Measurements from ENCODE around the gene TTC9B.
"Not testable (repeated sequence)": the region's sequence is repeated elsewhere in the genome, so short reads cannot be mapped to it uniquely, and the experiment has no call there.

Gene TTC9B

GRCh38 chr19:40231544-40232424 lies 13.6 kb upstream of the TTC9B start:
- DNase-seq, result no peak

DNA sequence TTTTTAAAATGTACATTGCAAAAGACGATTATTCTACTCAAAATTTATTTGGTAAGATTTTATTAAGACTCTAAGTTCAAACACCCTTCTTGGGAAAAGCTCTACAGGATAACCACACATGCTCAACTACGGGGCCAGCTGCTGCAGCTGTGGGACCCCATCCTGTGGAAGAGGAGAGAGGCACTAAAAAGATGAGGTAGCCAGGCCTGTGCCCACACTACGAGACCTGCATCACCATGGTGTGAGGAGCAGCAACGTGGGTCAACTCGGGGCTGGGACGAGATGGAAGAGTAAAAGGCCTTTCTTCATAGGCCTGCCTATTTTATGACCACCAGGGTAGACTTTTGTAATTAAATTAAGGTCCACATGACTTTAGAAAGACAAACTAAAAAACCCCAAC lies 12.9 kb upstream of the TTC9B start:
- DNase-seq, result no peak

DNA sequence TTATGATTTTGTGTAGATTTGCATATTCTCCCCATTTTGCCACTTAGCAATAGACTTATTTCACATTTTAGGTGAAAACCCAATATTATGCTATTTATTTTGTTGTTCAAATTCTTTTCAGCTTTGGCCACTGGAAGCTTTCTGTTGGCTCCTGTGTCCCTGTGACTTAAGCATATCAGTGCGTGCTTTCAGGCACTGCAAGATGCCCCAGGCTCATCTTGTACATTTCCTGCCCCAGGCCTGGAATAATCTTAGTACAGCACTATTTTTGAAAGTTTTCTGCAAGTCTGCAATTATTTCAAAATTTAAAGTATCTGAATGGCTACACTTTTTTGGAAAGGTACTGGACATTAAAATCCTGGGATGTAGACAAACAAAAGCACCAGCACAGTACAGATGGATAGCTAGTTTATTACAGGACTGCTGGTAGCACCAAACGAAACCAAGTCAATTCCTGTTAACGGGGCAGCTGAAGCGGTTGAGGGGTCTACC lies 11.8 kb upstream of the TTC9B start:
- DNase-seq, result no peak

- DNase-seq, result peak; percentile 9 to 18
Observed at GRCh38 chr19:40229484-40229883, 11.3 kb upstream of the TTC9B start.

- no peak for DNase-seq
Observed at GRCh38 chr19:40228863-40229262, 10.7 kb upstream of the TTC9B start.

- no peak for DNase-seq
Observed at GRCh38 chr19:40228346-40228745, 10.2 kb upstream of the TTC9B start.

DNA sequence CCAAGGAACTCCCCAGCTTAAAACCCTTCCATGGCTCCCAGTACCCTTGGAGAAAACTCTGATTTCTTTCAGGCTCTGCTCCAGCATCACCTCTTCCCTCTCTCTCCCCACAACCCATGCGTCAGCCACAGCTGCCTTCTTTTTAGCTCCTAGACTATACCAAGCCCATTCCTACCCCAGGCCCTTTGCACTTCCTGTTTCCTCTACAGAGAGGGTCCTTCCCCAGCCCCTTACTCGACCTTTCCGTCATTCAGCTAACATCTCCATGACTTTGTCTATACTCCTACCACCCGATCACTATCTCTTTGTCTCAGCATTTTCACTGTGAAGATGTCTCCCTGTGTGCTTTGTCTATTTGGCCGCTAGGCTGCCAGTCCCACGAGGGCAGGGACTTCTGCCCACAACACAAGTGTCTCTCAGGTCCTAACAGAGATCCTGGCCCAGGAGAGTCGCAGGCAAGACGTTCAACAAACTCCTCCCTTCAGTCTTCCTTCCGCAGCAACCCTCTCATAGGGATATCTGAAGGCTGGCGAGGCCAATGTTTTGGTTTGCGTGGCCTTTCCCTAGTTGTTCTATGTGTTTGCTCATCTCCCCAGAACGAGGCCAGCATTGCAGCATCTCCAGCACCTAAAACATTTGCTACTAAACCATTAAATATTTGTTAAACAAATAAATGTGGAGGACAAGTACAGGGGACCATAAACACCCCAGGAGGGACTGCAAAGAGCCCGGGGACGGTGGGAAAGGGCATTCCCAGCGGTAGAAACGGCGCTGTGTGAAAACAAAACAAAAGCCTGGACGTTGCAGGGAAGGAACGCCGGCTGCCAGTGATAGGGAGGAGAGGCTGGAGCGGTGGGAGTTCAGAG lies 7.5 kb upstream of the TTC9B start:
- no peak for DNase-seq

DNA sequence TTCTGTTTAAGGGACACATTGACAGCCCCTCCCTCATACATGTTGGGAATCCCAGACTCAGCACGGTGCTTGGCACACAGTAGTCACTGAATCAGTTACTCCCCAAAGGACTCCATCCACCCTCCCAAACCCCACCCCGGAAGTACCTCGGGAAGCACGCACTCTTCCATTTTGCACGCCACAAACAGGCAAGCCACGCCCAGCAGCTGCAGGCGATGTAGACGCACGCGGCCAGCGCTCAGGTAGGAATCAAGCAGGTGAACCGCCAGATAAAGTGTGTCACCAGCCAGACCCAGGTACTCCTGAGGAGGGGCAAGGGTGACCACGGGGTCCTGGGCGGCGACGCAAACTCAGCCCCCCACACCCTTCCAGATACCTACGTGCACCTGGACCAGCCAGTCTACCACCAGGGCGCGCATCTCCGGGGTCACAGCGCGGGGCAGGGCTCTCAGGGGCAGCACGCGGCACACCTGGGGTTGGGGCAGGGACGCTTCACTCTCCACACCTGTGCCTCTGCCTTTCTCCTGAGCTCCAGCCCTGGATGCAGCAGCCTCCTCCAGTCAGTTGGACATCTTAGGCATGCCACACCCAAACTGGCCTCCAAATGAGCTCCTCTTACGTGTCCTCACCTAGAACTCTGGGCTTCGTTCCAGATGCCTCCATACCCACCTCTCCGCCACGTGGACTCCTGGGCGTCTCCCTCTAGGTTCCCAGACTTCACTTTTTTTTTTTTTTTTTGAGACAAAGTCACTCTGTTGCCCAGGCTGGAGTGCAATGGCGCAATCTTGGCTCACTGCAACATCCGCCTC lies 6.4 kb upstream of the TTC9B start:
- DNase-seq, result no peak

DNA sequence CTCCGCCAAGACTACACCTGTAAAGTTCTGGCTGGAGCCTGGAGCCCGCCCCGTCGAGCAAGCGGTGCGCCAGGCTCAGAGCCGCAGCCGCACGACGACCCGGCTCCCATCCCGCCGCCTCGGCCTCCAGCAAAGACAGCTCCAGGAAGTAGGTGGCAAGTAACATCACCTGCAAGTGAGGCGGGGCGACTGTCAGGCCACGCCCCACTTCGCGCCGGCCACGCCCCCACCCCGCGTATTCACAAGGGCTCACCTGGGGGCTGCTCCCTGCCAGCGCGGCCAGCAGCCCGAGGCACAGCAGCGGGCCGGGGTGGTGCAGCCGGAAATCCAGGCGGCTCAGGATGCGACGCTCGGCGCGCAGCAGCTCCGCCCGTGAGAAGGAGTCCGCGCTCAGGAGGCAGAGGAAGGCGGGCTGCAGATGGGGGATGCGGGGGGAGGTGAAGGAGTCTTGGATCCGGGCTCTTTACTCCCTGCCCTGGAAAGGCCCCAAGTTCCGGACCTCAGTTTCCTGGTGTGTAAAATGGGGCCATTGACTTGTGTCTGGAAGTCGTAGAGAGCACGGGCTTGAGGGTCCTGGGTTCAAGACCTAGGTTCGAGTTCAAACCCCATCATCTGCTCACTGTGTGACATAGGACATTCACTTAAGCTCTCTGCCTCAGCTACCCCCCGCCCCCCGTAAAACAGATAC lies 5.1 kb upstream of the TTC9B start:
- DNase-seq, result no peak

DNA sequence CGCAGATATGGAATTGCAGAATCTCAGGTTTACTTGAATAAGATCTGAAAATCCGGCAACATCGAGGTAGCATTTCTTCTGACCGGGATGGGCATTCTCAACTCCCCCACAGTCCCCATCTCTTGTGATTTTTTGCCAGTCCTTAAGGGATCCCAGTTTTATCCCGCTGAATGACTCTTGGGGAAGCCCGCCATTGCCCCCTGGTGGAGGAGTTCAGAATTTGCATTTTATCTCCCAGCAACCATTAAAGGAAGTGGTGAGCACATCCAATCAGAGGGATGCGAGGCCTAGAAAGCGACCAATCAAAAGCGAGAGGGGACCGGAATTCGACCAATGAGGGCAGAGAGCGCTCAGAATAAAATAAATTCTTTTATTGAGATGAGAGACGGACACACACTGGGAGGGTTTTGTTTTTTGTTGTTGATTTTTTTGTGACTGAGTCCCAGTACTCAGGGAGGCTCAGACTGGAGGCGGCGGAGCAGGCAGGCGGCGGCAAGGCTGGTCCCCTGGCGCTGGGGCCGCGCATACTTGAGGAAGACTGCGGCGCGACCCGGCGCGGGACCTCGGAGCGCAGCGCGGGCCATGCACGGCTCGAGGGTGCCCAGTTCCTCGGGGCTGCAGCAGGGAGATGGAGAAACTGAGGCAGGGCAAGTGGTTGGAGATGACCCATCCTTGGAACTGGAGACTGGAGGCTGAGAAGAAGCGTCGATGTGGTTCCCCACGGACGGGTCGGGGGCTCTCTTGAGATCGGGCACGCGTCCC lies 3.9 kb upstream of the TTC9B start:
- peak; percentile 67 for DNase-seq

- no peak for DNase-seq
Observed at GRCh38 chr19:40220674-40221073, 2.5 kb upstream of the TTC9B start.

GRCh38 chr19:40219721-40220276 lies 1.6 kb upstream of the TTC9B start:
- no peak for DNase-seq

DNA sequence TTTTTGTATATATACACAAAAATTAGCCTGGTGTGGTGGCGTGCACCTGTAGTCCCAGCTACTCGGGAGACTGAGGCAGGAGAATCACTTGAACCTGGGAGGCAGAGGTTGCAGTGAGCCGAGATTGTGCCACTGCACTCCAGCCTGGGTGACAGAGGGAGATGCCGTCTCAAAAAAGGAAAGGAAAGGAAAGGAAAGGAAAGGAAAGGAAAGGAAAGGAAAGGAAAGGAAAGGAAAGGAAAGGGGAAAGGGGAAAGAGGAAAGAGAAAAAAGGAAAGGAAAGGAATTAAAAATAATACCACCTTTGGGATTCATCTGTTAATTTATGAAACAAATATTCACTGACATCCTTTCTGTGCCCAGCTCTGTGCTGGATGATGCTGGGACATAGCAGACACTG lies 845 bp upstream of the TTC9B start:
- not testable (repeated sequence) for DNase-seq

DNA sequence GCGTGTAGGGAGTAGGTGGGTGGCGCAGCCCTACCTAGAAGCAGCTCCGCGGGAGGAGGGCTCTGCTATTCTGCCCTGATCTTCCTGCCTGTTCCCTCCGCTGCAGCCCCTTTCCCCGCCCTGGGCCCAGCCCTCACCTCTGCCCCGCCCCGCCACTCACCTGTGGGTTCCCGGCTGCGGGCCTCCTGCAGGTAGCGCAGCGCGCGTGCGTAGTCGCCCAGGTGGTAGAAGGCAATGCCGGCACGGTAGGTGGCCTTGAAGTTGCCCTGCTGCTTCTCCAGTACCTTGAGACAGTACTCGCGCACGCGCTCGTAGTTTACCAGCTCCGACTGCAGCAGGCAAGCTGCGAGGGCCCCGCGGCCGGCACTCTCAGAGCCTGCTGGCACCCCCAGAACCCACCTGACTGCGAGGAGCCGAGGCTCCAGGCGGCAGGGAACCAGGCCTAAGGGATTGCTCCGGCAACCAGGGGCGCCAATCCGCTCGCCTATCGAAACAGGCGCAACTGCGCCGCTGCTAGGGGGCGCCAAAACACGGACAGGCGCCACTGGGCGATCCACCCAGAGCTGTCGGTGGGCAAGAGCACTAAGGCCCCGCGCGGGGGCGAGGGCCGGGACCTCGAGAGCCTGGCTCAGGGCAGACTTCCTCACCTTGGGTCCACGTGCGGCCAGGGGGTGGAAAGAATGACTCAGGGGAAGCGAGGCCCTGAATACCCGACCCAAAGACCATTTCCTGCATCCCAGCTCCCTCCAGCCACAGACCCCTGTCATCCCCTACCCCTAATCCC lies 965 bp downstream of the TTC9B start:
- no peak for DNase-seq

DNA sequence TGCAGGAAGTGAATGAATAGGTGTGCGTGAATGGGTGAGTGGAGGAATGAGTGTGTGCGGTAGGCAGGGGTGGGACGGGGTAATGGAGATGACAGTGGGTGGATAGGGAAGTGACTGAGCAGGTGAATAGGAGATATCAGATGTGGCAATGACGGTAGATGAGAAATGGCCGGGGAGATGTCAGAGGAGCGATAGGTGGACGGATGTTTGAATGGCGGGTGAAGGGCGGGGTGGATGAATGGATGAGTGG lies 1.5 kb downstream of the TTC9B start:
- DNase-seq, result no peak

DNA sequence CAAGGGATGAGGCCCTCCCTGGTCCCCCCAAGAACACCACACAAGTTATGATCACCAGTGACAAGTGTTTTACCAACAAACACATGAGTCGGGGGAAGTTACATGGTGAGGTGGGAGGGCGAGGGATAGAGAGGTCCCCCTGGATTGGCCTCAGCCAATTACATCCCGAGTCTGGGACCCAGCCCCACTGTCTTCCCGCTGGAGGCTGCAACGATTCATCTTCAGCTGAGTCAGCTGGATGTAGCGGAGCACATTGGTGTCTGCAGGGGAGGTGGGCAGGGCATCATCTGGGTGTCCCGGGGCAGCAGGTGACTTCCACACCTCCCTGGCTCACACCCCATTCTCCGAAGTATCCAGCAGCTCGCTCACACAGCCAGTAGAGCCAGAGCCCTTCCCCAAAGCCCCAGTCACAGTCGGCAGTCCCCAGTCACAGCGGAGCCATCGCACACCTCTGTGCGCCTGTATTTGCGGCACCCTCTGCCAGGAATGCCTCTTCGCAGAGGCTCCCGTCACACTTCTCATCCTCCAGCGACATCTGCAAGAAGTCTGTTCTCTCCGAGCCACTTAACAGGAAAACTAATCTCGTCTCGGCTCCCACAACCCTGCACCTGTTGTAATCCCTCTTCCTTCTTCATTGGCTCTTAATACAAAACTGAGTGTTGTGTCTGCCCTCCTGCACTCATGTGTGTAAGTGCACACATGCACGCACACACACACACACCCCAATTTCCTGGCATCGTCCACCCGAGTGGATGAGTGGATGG lies 2.0 kb downstream of the TTC9B start:
- DNase-seq, result no peak

GRCh38 chr19:40214936-40215335 lies 3.2 kb downstream of the TTC9B start:
- no peak for DNase-seq

GRCh38 chr19:40213882-40214570 lies 4.2 kb downstream of the TTC9B start:
- DNase-seq, result no peak

DNA sequence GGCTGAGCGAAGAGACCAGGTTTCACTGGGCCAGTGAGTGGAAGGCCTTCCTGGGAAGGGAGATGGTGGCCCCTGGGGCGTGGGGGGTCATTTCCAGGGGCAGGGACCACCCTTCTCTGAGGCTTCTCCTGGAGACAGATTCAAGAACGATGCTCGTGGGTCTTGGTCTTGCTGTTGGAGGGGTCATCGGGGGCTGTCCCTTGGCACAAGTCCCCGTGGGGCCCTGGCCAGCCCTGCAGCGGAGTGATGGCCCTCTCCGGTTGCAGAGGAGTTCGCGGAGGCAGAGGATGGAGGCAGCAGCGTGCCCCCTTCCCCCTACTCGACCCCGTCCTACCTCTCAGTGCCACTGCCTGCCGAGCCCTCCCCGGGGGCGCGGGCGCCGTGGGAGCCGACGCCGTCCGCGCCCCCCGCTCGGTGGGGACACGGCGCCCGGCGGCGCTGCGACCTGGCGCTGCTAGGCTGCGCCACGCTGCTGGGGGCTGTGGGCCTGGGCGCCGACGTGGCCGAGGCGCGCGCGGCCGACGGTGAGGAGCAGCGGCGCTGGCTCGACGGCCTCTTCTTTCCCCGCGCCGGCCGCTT lies 4.8 kb downstream of the TTC9B start:
- DNase-seq, result no peak
